GM20431 (cell line): Measurements from ENCODE around the gene ST14.
"Not testable (repeated sequence)": the region's sequence is repeated elsewhere in the genome, so short reads cannot be mapped to it uniquely, and the experiment has no call there.

Experiments used
- in situ Hi-C: fragments of 300-500 bp; cut with MseI, MboI; formaldehyde crosslinking; loops from one replicate; pipeline ENCODE4 v1.15.0; 2020; ENCODE audit warnings: low sequenced_read_pairs; ENCODE audit not compliant: unreplicated experiment

ST14 gene

DNA sequence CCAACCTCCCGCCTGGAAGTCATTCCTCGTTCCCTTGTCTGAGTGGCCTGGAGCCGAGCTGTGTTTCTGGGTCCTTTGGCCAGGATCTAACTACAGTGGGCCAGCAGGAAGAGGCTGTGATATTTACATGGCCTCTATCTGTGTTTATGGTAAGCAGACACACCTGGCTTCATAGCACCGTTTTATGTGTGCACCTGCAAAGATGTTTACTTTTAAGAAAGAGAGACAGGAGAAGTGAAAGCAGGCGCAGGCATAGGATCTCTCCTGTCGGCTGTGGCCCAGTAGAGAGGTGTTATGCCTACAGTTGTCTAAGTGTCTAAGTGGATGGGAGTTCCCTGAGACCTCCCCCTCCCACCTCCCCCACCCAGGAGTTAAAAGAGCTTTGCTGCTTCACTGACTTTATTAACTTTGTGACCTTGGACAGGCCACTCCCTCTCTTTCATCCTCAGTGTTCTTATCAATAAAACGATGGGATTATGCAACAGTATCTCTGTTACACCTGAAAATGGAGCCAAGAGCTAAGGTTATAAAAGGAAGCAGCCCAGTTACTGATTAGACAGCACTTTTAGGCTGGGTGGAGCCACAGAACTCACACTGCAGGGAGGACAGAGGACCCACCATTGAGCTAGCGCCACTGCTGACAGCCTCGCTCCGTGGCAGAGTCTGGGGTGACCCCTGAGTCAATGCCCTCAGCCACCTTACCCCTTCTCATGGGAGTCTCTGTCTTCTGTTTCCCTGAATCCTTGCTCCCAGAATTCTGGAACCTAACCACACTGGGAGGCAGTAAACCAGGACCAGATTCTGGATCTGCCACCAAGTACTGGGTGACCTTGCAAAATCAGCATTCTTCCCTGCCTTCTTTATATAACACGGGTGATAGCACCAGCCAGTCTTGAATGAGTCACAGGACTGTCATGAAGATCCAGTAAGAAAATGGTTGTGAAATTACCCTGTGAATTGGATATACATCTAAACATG lies 22.0 kb downstream of the ST14 start:
- in situ Hi-C loops = no loop called here

DNA sequence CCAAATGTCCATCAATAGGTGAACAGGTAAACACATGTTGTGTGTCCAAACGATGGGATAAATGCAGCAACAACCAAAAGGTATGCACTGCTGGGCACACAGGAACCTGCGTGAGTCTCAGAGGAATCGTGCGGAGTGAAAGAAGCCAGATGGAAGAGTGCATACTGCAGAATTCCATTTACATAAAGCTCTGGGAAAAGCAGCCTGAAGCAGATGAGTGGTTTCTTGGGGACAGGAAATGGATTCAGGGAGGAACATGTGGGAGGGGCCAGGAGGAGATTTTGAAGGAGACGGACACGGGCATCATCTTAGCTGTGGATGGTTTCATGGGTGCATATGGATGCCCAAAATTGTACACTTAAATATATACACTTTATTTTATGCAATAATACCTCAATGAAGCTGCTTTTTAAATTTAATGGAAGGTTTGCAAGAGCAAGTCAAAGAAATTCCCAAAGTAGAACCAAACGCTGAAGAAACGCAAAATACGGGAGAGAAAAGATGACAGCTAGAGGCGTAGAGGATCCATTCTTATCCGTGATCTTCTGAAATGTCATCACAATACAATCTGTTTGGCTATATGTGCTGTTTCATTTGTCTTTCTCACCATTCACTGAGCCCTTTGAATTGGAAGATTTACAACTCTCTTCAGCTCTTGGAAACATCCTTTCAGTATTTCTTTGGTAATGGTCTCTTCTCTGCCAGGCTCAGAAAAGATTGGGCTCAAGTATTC lies 24.5 kb downstream of the ST14 start:
- in situ Hi-C loops = no loop called here

DNA sequence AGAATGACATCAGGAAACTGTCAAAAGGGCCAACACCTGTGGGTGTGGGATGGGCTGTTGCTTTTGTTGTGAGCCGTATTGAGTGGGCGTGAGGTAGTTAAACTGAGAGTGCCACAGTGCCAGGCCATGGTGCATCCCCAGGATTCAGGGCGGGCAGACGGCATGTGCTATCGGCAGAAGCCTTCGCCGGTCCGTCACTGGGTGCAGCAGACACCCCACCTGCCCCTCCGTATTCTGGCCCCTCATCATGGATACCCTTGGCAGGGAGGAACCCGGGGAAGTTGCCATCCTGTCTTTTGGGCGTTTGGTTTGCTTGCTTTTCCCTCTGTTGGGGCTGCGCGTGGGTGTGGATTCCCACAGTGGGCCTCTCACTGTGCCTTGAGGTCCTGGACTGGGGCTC lies 27.5 kb downstream of the ST14 start:
- in situ Hi-C loops = no loop called here

DNA sequence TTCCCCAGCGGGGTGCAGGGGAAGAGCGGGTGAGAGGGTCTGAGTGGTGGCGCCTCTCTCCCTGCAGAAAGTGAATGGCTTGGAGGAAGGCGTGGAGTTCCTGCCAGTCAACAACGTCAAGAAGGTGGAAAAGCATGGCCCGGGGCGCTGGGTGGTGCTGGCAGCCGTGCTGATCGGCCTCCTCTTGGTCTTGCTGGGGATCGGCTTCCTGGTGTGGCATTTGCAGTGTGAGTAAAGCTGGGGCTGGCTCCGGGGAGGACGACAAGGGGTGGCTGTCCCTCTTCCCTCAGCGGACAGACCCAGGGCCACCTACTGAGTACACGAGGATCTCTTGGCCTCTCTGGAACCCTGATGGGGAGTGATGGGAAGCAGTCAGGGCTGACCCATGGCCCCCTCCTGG lies 28.5 kb downstream of the ST14 start:
- in situ Hi-C loops = no loop called here

DNA sequence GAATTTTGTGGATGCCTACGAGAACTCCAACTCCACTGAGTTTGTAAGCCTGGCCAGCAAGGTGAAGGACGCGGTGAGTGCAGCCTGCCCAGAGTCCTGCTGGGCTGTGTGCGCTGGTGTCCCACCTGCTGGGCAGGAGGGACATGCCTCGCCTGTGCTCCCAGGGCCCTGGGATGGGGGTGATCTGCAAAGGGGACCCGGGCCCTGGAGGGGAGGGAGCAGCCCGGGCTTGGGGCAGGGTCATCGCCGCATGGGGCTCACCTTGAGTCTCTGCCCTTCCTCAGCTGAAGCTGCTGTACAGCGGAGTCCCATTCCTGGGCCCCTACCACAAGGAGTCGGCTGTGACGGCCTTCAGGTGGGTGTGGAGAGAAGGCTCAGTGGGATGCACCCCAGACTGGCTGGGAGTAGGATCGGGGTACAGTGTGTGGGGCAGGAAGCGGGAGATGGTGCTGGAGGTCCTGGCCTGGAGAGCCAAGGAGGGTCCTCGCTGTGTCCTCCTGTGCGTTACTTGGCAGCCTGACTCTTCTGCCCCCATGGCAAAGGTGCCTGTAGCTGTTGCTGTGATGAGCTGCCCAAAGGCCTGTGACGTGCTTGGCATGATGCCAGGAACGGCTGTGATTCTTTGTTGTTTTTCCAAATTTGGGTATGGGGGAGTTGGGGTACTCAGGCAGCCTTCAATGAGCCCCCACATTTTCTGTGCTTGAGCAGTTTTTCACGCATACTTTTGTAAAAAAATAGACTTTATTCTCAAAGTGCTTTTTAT lies 29.2 kb downstream of the ST14 start:
- in situ Hi-C loops = no loop called here

DNA sequence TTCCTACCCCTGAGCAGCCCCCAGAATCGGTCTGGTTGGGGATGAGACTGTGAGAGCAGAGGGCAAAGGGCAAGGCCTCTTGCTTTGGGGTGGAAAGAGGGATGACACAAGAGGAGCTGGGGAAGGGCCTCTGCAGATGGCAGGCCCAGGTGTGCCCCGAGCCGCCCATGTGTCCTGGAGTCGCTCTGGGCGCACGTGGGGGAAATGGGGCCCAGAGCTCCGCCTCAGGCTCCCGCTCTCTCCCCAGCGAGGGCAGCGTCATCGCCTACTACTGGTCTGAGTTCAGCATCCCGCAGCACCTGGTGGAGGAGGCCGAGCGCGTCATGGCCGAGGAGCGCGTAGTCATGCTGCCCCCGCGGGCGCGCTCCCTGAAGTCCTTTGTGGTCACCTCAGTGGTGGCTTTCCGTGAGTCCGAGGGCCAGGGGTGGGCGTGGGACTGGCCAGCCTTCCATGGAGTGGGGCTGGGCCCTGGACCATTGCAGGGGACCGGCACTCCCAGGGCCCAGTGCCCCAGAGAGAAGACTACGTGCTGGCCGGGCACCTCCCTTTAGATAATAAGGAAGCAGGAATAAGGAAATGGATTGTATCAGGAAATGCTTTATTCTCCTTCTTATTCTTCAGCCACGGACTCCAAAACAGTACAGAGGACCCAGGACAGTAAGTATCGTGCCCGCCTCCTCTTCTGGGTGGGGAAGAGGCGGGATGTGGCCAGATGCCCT lies 30.1 kb downstream of the ST14 start:
- in situ Hi-C loops = no loop called here

DNA sequence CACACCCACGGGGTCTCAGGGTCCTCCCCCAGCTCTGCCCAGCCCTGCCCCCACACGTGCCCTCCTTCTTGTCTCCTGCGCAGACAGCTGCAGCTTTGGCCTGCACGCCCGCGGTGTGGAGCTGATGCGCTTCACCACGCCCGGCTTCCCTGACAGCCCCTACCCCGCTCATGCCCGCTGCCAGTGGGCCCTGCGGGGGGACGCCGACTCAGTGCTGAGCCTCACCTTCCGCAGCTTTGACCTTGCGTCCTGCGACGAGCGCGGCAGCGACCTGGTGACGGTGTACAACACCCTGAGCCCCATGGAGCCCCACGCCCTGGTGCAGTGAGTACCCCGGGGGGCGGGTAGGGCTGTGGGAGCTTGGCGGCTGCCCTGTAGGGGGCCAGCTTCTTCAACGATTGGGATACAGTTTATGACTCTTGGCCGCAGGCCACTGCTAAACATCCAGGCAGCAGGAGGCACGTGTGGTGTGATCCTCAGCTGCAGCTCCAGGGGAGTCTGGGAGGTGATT lies 30.8 kb downstream of the ST14 start:
- in situ Hi-C loops = no loop called here

DNA sequence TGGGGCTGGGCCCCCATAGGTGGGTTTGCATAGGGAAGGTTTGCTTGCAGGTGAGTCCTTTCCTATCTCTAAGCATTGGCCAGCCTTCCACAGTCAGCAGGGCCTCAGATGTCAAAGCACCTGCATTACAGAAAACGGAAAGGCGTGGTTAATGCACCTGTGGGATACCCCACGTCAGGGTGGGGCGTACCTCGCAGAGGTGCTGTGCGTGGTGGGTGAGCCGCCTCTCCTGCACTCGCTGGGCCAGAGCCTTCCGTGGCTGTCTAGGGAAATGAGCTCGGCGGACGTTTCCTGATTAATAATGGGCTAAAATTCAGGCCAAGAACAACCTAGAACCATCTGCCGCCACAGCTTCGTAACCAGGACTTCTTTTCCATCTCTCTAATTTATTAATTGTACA lies 32.3 kb downstream of the ST14 start:
- in situ Hi-C loops = no loop called here

DNA sequence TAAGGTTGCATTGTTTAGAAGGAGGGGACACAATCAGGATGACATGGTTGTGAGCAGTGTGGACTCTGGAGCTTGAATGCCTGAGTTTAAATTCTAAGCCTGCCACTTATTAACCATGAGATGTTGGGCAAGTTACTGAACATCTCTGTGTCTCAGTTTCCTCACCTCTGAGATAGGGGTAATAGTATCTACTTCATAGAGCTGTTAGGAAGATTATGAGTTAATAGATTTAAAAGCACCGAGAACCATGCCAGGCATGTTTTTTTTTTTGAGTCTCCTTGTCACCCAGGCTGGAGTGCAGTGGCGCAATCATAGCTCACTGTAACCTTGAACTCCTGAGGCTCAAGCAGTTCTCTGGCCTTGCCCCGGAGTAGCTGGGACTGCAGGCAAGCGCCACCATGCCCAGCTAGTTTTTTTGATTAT lies 33.3 kb downstream of the ST14 start:
- in situ Hi-C loops = no loop called here

DNA sequence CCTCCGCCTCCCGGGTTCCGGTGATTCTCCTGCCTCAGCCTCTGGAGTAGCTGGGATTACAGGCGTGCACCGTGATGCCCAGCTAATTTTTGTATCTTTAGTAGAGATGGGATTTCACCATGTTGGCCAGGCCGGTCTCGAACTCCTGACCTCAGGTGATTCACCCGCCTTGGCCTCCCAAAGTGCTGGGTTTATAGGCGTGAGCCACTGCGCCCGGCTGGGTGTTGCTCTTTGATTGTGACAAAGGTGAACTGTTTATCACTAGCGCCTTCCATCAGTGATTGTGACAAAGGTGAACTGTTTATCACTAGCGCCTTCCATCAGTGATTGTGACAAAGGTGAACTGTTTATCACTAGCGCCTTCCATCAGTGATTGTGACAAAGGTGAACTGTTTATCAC lies 34.0 kb downstream of the ST14 start:
- in situ Hi-C loops = not testable (repeated sequence)

DNA sequence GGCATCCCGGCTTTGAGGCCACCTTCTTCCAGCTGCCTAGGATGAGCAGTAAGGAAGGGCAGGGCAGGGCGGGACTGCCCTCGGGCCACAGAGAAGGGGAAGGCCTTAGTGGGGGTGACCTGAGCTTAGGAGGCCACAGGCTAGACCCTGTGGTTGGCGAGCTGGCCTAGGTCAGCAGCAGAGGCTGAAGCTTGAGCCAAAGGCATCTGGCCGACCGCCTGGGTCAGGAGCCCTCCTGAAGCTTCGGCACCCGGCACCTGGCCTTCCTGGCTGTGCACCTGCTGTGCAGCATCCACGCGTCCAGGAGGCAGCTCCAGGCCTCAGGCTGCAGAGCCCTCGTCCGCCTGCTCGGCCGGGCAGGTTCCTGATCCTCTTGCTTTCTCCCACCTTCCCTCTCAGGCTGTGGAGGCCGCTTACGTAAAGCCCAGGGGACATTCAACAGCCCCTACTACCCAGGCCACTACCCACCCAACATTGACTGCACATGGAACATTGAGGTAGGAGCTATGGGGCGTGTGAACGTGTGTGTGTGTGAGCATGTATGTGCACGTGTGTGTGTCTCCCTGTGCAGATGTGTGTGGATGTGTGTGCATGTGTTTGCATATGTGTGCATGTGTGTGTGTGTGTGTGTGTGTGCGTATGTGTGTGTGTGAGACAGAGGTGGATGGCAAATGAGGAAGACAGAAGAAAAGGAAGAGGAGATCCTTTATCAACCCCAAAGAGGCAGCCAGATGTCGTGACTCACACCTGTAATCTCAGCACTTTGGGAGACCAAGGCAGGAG lies 34.9 kb downstream of the ST14 start:
- in situ Hi-C loops = no loop called here

DNA sequence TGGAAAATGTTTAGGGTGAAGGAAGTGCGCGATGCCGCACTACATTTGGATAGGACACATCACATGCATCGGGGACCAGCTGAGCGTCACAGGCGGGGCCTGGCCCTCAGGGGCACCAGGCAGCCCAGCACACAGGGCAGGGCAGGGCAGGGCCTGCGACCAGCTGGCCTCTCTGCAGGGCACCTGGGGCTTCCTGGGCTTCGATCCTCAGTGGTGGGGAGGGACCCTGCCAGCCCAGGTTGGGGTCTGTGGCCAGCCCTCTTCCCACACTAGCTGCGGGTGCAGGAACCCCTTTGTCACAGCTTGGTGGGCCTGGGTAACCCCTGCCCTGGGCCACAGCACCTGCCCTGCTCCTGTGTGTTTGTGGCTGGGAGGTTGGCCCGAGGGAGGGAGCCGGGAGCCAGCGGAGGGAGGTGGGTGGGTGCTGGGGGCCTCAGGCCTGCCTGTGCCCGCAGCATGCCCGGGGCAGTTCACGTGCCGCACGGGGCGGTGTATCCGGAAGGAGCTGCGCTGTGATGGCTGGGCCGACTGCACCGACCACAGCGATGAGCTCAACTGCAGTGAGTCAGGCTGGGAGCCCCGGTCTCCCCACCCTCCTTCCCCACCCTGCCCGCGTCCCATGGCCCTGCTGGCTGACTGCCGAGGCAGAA lies 37.9 kb downstream of the ST14 start:
- in situ Hi-C loops = no loop called here

DNA sequence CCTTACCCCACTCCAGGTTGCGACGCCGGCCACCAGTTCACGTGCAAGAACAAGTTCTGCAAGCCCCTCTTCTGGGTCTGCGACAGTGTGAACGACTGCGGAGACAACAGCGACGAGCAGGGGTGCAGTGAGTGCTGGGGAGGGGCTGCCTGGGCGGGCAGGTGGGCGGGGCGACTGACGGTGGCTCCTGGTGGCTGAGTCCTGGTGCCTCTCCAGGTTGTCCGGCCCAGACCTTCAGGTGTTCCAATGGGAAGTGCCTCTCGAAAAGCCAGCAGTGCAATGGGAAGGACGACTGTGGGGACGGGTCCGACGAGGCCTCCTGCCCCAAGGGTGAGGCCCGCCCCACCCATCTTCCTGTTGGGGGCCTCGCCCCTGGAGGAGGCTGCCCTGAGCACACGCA lies 38.7 kb downstream of the ST14 start:
- in situ Hi-C loops = no loop called here

DNA sequence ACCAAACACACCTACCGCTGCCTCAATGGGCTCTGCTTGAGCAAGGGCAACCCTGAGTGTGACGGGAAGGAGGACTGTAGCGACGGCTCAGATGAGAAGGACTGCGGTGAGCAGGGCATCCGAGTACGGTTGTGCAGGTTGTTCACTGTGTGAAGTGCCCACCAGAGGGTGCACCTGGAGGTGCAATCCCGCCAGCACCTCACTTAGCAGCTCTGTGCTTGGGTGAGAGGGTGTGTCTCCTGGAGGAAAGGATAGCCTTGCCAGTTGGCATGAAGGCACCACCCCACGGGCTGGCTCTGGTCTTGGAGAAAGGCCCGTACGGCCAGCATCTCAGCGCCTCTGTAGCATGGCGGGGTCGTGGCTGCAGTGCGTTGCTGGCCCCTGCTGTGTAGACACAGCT lies 39.4 kb downstream of the ST14 start:
- in situ Hi-C loops = no loop called here

DNA sequence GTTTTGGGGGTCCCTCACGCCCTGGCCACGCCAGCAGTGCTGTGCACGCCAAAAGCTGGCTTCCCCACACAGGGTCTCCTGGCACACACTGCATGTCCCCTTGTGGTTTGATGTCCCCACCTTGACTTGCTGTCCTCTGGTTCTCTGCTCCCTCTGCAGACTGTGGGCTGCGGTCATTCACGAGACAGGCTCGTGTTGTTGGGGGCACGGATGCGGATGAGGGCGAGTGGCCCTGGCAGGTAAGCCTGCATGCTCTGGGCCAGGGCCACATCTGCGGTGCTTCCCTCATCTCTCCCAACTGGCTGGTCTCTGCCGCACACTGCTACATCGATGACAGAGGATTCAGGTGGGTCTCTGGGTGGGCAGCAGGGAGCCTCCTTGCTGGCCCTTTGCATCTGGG lies 40.2 kb downstream of the ST14 start:
- in situ Hi-C loops = loop anchor here (25.0 kb wide), 2 partner anchors 213 to 663 kb away; no protein-coding TSS in a partner anchor

DNA sequence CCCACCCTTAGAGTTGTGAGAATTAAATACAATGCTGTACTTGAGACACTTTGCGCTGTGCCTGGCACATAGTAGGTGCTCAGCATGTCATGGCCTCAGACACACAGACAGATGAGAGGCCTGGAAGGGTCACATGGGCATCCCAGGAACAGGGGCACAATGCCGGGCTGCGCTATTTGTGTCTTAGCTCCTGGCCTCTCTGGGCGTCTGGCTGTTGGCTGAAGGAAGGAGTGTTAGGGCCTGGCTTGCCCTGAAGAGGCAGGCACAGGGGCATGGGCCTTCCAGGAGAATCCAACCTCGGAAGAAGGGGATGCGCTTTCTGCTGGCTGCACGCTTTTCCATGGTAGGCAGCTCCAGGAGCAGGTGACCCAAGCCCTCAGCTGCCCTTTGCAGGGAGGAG lies 41.4 kb downstream of the ST14 start:
- in situ Hi-C loops = loop anchor here (25.0 kb wide), 2 partner anchors 211 to 661 kb away; no protein-coding TSS in a partner anchor

DNA sequence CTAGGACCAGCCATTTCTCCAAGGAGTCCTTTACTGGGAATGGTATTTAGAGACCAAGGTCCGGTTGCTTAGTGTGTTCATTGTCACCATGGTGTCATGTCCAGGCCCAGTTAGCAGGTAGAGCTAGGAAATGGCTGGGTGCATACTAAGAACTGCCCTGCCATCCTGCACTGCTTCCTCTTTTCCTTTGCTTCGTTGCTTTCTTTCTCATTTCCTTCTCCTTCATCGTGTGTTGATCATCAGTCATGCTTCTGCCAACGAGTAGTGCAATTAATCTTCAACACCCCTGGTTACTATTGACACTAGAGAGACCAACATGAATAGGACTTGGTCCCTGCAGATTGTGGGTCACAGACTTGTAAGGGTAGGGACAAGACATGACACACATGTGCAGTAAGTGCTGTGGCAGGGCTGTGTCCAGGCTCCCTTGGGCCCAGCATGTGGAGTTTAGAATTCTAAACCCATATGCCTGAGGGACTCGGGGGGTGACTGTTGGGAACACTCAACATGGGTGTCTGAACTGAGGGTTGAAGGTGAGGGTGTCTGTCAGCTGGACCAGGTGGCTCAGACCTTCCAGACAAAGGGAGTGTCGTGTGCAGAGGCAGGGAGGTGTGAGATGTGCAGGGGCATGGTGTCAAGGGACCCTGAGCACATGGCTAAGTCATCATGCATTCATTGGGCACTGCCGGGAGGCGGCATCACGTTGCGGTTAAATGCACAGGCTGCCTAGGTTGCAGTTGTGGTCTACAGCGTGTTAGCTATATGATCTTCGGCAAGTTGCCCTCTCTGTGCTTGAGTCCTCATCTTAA lies 42.6 kb downstream of the ST14 start:
- in situ Hi-C loops = loop anchor here (25.0 kb wide), 2 partner anchors 210 to 660 kb away; no protein-coding TSS in a partner anchor
